ENCODE results near the gene LRMDA.

LRMDA gene

DNA sequence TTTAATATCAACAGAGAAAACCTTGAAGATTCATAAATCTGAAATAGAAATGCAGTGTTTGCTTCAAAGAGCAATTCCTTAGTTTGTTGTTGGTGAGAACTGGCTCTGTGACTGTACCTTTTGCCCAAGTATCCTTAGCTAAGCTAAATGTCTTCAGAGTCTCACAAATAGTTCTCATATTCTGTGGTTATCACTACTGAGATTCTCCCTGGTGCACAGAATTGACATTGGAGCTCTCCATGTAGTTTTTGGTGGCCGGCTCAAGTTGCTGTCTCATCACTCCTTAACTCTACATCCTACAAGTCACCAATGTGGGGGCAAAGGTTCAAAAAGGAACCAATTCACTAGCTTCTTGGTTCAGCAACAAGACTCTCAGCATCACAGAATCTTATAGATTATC lies 780.3 kb downstream of the LRMDA start:
- DNase-seq, result no peak
- Histone ChIP-seq H3K27ac (no peak overlapping the region), H3K27me3 (ENCODE audit: insufficient read depth, low read depth, severe bottlenecking) (no peaks in the 10 kb centered on the region), H3K9me3 (ENCODE audit: severe bottlenecking) (no peaks in the 10 kb centered on the region), H3K36me3 (no peaks in the 10 kb centered on the region), H3K4me3 (ENCODE audit: low read depth, low read length) (no peak overlapping the region)
- no peak for TF ChIP-seq CTCF (IDR thresholded peaks at IDR 0.05; ENCODE audit: low read depth, low read length)

- H3K9me3 ChIP-seq (ENCODE audit: severe bottlenecking), result no peaks in the 10 kb centered on the region
- H3K4me3 ChIP-seq (ENCODE audit: low read depth, low read length), result no peak overlapping the region
- H3K27me3 ChIP-seq (ENCODE audit: insufficient read depth, low read depth, severe bottlenecking), result no peaks in the 10 kb centered on the region
- no peak overlapping the region for H3K27ac ChIP-seq
- no peaks in the 10 kb centered on the region for H3K36me3 ChIP-seq
- no peak for DNase-seq
- no peak for TF ChIP-seq CTCF (IDR thresholded peaks at IDR 0.05; ENCODE audit: low read depth, low read length)
These were observed 782.5 kb downstream of the LRMDA start for GRCh38 chr10:76213876-76214275.

- no peak for TF ChIP-seq CTCF (IDR thresholded peaks at IDR 0.05; ENCODE audit: low read depth, low read length)
- H3K36me3 ChIP-seq, result no peaks in the 10 kb centered on the region
- H3K4me3 ChIP-seq (ENCODE audit: low read depth, low read length), result no peak overlapping the region
- no peak for DNase-seq
- no peaks in the 10 kb centered on the region for H3K9me3 ChIP-seq (ENCODE audit: severe bottlenecking)
- H3K27ac ChIP-seq, result no peak overlapping the region
- no peaks in the 10 kb centered on the region for H3K27me3 ChIP-seq (ENCODE audit: insufficient read depth, low read depth, severe bottlenecking)
These were observed 786.6 kb downstream of the LRMDA start for GRCh38 chr10:76218035-76218434.

- TF ChIP-seq CTCF (IDR thresholded peaks at IDR 0.05; ENCODE audit: low read depth, low read length), result no peak
- DNase-seq, result no peak
- Histone ChIP-seq H3K36me3 (no peaks in the 10 kb centered on the region), H3K27ac (no peak overlapping the region), H3K27me3 (ENCODE audit: insufficient read depth, low read depth, severe bottlenecking) (no peaks in the 10 kb centered on the region), H3K9me3 (ENCODE audit: severe bottlenecking) (no peaks in the 10 kb centered on the region), H3K4me3 (ENCODE audit: low read depth, low read length) (no peak overlapping the region)
These were observed 797.9 kb downstream of the LRMDA start for GRCh38 chr10:76229341-76229740.

DNA sequence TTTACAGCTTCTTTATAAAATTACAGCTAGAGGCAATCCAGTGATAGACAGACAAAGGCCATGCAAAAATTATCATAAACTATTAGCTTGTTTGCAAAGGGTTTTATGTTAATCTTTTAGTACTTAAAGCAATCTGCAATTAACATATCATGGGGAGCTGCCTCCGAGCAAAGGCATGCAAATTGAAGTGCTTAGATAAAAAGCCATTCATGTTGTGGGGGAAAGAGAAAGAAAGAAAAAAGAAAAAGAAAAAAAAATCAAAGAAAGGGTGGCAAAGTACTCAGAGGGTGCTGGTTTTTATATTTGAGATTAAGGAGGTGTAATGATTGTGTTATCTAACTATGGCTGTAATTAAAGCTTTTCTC lies 799.5 kb downstream of the LRMDA start:
- no peak for TF ChIP-seq CTCF (IDR thresholded peaks at IDR 0.05; ENCODE audit: low read depth, low read length)
- Histone ChIP-seq H3K9me3 (ENCODE audit: severe bottlenecking) (no peaks in the 10 kb centered on the region), H3K36me3 (no peaks in the 10 kb centered on the region), H3K27ac (no peak overlapping the region), H3K27me3 (ENCODE audit: insufficient read depth, low read depth, severe bottlenecking) (no peaks in the 10 kb centered on the region), H3K4me3 (ENCODE audit: low read depth, low read length) (no peak overlapping the region)
- DNase-seq, result no peak

- H3K36me3 ChIP-seq, result no peaks in the 10 kb centered on the region
- no peak overlapping the region for H3K27ac ChIP-seq
- no peaks in the 10 kb centered on the region for H3K9me3 ChIP-seq (ENCODE audit: severe bottlenecking)
- H3K27me3 ChIP-seq (ENCODE audit: insufficient read depth, low read depth, severe bottlenecking), result no peaks in the 10 kb centered on the region
- no peak for DNase-seq
- H3K4me3 ChIP-seq (ENCODE audit: low read depth, low read length), result no peak overlapping the region
- no peak for TF ChIP-seq CTCF (IDR thresholded peaks at IDR 0.05; ENCODE audit: low read depth, low read length)
These were observed 800.0 kb downstream of the LRMDA start for GRCh38 chr10:76231286-76231934.

All from WERI-Rb-1 (cell line).